WERI-Rb-1 (cell line): ENCODE data around the gene YIPF2.

Source experiments
- DNase-seq: peaks from one replicate; pipeline ENCODE4 v3.0.0-alpha.2; 2020
- H3K27ac ChIP-seq: fragments of 250-450 bp; sonication (Bioruptor Pico); 2 replicates; pipeline ENCODE4 v1.5.1; 2020; ENCODE audit warnings: mild to moderate bottlenecking, moderate library complexity
- H3K27me3 ChIP-seq: fragments of 250-450 bp; sonication (Bioruptor Pico); 2 replicates; pipeline ENCODE4 v1.5.1; 2021; ENCODE audit warnings: mild to moderate bottlenecking, low read depth, moderate library complexity; ENCODE audit not compliant: insufficient read depth, severe bottlenecking
- H3K36me3 ChIP-seq: fragments of 250-450 bp; sonication (Bioruptor Pico); 2 replicates; pipeline ENCODE4 v1.5.1; 2020; ENCODE audit warnings: mild to moderate bottlenecking, moderate library complexity
- H3K4me3 ChIP-seq: 2 replicates; pipeline ENCODE4 v1.5.1; 2011; ENCODE audit warnings: low read depth, mild to moderate bottlenecking, control low read depth, low read length
- H3K9me3 ChIP-seq: fragments of 250-450 bp; sonication (Bioruptor Pico); 2 replicates; pipeline ENCODE4 v1.5.1; 2021; ENCODE audit warnings: mild to moderate bottlenecking, moderate library complexity; ENCODE audit not compliant: severe bottlenecking
- TF ChIP-seq, protein P1 (sequence below): IDR thresholded peaks from 2 replicates; pipeline ENCODE4 v1.5.1; 2011; ENCODE audit warnings: low read depth, mild to moderate bottlenecking, control low read depth, inconsistent platforms, low read length

The YIPF2 gene

GRCh38 chr19:10908380-10908960 lies 20.0 kb downstream of the YIPF2 start:
- Histone ChIP-seq H3K4me3 (no peak overlapping the region), H3K27me3 (no peaks in the 10 kb centered on the region), H3K9me3 (no peaks in the 10 kb centered on the region), H3K36me3 (peaks cover 77% of the 10 kb centered on the region), H3K27ac (no peak overlapping the region)
- DNase-seq, result no peak
- TF ChIP-seq, protein P1, sequence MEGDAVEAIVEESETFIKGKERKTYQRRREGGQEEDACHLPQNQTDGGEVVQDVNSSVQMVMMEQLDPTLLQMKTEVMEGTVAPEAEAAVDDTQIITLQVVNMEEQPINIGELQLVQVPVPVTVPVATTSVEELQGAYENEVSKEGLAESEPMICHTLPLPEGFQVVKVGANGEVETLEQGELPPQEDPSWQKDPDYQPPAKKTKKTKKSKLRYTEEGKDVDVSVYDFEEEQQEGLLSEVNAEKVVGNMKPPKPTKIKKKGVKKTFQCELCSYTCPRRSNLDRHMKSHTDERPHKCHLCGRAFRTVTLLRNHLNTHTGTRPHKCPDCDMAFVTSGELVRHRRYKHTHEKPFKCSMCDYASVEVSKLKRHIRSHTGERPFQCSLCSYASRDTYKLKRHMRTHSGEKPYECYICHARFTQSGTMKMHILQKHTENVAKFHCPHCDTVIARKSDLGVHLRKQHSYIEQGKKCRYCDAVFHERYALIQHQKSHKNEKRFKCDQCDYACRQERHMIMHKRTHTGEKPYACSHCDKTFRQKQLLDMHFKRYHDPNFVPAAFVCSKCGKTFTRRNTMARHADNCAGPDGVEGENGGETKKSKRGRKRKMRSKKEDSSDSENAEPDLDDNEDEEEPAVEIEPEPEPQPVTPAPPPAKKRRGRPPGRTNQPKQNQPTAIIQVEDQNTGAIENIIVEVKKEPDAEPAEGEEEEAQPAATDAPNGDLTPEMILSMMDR, result no peak

- H3K27ac ChIP-seq, result peak overlapping the region; percentile 39; the same call in 1 of the 2 replicates
- DNase-seq, result no peak
- no peaks in the 10 kb centered on the region for H3K27me3 ChIP-seq
- no peaks in the 10 kb centered on the region for H3K9me3 ChIP-seq
- no peak overlapping the region for H3K4me3 ChIP-seq
- H3K36me3 ChIP-seq, result peaks cover 73% of the 10 kb centered on the region
- TF ChIP-seq, protein P1, result no peak
Observed at GRCh38 chr19:10907925-10908324, 20.5 kb downstream of the YIPF2 start.

- no peak for DNase-seq
- Histone ChIP-seq H3K9me3 (no peaks in the 10 kb centered on the region), H3K27me3 (no peaks in the 10 kb centered on the region), H3K36me3 (peaks cover 23% of the 10 kb centered on the region), H3K4me3 (no peak overlapping the region), H3K27ac (no peak overlapping the region)
- TF ChIP-seq, protein P1, result no peak
Observed at GRCh38 chr19:10899151-10899653, 29.2 kb downstream of the YIPF2 start.

- Histone ChIP-seq H3K27me3 (no peaks in the 10 kb centered on the region), H3K9me3 (no peaks in the 10 kb centered on the region), H3K4me3 (no peak overlapping the region), H3K36me3 (peaks cover 20% of the 10 kb centered on the region), H3K27ac (no peak overlapping the region)
- TF ChIP-seq, protein P1, result no peak
- no peak for DNase-seq
Observed at GRCh38 chr19:10898633-10899032, 29.8 kb downstream of the YIPF2 start.

- TF ChIP-seq, protein P1, result no peak
- DNase-seq, result no peak
- peaks cover 20% of the 10 kb centered on the region for H3K36me3 ChIP-seq
- H3K4me3 ChIP-seq, result no peak overlapping the region
- no peak overlapping the region; the same call in 1 of the 2 replicates for H3K27ac ChIP-seq
- H3K9me3 ChIP-seq, result no peaks in the 10 kb centered on the region
- H3K27me3 ChIP-seq, result no peaks in the 10 kb centered on the region
Observed at GRCh38 chr19:10896851-10897526, 31.4 kb downstream of the YIPF2 start.
